GM12878 (cell line): ENCODE results near the gene NPHP1.
"Not testable (repeated sequence)": the region's sequence is repeated elsewhere in the genome, so short reads cannot be mapped to it uniquely, and the experiment has no call there.

Source experiments
- CTCF ChIP-seq, 3 experiments: IDR thresholded peaks in 2 of 3; conservative IDR thresholded peaks in 1 of 3; 2 replicates each; pipeline ENCODE4 v1.5.1; 2011; ENCODE audit warnings: low read depth in 3 of 3, low read length in 3 of 3, mild to moderate bottlenecking in 3 of 3, control low read depth in 2 of 3, moderate library complexity in 2 of 3, inconsistent platforms in 1 of 3, mixed read lengths in 1 of 3; ENCODE audit not compliant: control insufficient read depth in 2 of 3, insufficient read depth in 1 of 3; ENCODE audit errors: extremely low read depth in 1 of 3
- EP300 ChIP-seq, 2 experiments: fragments of 150-350 bp in 1 of 2; IDR thresholded peaks; 2 replicates each; pipeline ENCODE4 v1.6.1; 2011 to 2012; ENCODE audit warnings: low read depth in 2 of 2, low read length in 2 of 2, borderline replicate concordance in 1 of 2, improper control_type of control experiment in 1 of 2, inconsistent platforms in 1 of 2; ENCODE audit not compliant: control insufficient read depth in 1 of 2
- EZH2 ChIP-seq: IDR thresholded peaks from 2 replicates; pipeline ENCODE4 v1.6.1; 2012; ENCODE audit warnings: low read depth, mild to moderate bottlenecking, control low read depth, inconsistent platforms, low read length, borderline replicate concordance; ENCODE audit not compliant: control insufficient read depth
- FOXM1 ChIP-seq: IDR thresholded peaks from 2 replicates; pipeline ENCODE4 v1.6.1; 2012; ENCODE audit warnings: low read depth, mild to moderate bottlenecking, inconsistent platforms, low read length, moderate library complexity
- MYC ChIP-seq: IDR thresholded peaks from 2 replicates; pipeline ENCODE4 v1.6.1; 2011; ENCODE audit warnings: mild to moderate bottlenecking, low read length, moderate library complexity, inconsistent platforms; ENCODE audit not compliant: insufficient read depth, insufficient replicate concordance, insufficient read length, severe bottlenecking
- POLR2A ChIP-seq: IDR thresholded peaks from 2 replicates; pipeline ENCODE4 v1.6.1; 2011; ENCODE audit warnings: low read depth, mild to moderate bottlenecking, low read length
- SP1 ChIP-seq: IDR thresholded peaks from one replicate; pipeline ENCODE4 v1.6.1; 2011; ENCODE audit warnings: low read depth, low read length
- TCF12 ChIP-seq: IDR thresholded peaks from 2 replicates; pipeline ENCODE4 v1.6.1; 2011; ENCODE audit warnings: low read depth, mild to moderate bottlenecking, low read length
- TF ChIP-seq, protein P1 (sequence below): IDR thresholded peaks from 2 replicates; pipeline ENCODE4 v1.6.1; 2011; ENCODE audit warnings: borderline replicate concordance, low read depth, mild to moderate bottlenecking, moderate library complexity, mixed read lengths, low read length; ENCODE audit not compliant: insufficient read depth; ENCODE audit errors: extremely low read length
- TF ChIP-seq, protein P2 (sequence below): IDR thresholded peaks from 2 replicates; pipeline ENCODE4 v1.6.1; 2011; ENCODE audit warnings: low read depth, low read length, improper control_type of control experiment, borderline replicate concordance

- TF ChIP-seq CTCF (IDR thresholded peaks at IDR 0.05 in 2 of 3, conservative IDR thresholded peaks at IDR 0.05 in 1 of 3; ENCODE audit: control insufficient read depth in 2 of 3, extremely low read depth in 1 of 3, insufficient read depth in 1 of 3, low read depth in 3 of 3, low read length in 3 of 3); FOXM1; TCF12; SP1; POLR2A; MYC; EZH2; EP300 (IDR thresholded peaks at IDR 0.05; ENCODE audit: borderline replicate concordance in 1 of 2, control insufficient read depth in 1 of 2, low read depth in 2 of 2, low read length in 2 of 2): not testable (repeated sequence)
- TF ChIP-seq, protein P1, sequence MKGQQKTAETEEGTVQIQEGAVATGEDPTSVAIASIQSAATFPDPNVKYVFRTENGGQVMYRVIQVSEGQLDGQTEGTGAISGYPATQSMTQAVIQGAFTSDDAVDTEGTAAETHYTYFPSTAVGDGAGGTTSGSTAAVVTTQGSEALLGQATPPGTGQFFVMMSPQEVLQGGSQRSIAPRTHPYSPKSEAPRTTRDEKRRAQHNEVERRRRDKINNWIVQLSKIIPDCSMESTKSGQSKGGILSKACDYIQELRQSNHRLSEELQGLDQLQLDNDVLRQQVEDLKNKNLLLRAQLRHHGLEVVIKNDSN = not testable (repeated sequence)
- TF ChIP-seq, protein P2, sequence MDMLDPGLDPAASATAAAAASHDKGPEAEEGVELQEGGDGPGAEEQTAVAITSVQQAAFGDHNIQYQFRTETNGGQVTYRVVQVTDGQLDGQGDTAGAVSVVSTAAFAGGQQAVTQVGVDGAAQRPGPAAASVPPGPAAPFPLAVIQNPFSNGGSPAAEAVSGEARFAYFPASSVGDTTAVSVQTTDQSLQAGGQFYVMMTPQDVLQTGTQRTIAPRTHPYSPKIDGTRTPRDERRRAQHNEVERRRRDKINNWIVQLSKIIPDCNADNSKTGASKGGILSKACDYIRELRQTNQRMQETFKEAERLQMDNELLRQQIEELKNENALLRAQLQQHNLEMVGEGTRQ = not testable (repeated sequence)
These were observed 110.9 kb downstream of the NPHP1 start for GRCh38 chr2:110093924-110094323.
